GM20431 (cell line): ENCODE measurements around the gene ARL15.
"Not testable (repeated sequence)": the region's sequence is repeated elsewhere in the genome, so short reads cannot be mapped to it uniquely, and the experiment has no call there.

Experiments used
- in situ Hi-C: fragments of 300-500 bp; cut with MseI, MboI; formaldehyde crosslinking; loops from one replicate; pipeline ENCODE4 v1.15.0; 2020; ENCODE audit warnings: low sequenced_read_pairs; ENCODE audit not compliant: unreplicated experiment

The ARL15 gene

DNA sequence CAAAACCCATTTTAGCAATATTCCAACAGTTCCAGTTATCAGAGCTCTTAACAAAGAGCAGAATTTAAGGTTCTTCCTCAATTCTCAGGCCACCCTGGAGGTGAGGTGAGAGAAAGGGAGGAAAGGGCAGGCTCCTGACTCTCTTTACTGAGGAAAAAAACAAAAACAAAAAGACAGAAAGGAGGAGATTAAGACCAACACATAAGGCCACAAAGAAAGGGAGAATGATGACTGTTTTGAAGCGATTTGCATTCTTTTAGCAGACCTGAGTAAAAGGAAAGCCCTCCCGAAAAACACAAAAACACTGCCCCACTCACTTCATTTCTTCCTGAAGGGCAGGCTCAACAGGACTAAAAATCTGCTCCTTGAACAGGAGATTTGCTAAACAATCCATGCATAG lies 300.5 kb downstream of the ARL15 start:
- in situ Hi-C loops: no loop called here

DNA sequence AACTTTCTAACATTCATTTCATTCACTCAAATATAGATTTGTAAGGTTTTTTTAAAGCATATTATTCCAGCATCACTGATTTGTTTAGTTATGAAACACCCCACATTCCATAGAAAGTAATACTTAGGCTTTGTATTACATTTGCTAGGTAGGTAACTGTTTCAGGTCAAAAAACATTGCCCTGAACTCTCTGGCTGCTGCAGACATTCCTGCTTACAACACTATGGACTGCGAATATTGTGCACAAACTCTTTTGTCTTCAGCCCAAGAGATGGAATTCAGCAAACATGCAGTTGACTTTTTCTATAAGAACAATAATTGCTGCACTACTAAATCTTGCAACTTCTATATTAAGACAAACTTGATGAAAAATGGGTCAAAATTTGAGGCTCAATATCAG lies 301.0 kb downstream of the ARL15 start:
- in situ Hi-C loops: no loop called here

DNA sequence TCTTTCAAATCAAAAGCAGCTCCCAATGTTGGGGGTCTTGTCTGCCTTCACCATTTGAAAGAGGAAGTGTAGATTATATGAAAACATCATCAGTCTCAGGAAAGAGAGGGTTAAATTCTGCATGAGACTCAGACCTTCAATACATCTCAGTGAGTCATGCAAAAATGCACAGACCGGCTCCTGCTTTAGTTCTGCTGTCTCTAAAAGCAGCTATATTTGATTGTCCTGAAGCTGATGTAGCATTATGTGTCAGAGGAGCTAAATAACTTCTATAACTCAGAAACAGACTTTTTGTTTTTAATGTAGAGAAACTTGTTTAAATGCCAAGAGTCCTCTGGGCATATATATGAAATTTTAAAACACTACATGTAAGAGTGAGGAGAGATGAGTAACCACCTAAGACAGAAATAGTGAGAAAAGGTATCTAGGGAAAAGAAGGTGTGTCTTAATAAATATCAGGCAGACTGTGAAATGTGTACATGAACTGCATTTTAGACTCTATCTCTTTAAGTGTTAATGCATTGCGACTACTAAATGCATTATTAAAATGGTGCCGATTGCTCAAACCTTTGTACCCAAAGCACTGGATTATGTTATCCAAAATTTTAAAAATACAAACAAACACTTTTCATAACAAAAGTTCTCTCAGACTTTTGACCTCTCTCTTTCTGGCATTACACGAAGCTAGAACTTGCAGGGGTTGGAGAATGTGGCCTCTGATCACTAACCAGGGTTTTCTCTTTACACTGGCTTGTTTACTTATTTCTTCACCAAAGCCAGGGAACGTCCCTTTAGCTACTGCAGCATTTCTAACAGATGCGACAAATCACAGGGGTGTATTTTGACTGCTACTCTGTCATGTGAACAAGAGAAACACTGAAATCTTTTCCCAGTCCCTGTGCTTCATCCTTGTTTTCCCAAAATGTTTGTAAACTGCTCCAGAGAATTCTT lies 302.3 kb downstream of the ARL15 start:
- in situ Hi-C loops: no loop called here

DNA sequence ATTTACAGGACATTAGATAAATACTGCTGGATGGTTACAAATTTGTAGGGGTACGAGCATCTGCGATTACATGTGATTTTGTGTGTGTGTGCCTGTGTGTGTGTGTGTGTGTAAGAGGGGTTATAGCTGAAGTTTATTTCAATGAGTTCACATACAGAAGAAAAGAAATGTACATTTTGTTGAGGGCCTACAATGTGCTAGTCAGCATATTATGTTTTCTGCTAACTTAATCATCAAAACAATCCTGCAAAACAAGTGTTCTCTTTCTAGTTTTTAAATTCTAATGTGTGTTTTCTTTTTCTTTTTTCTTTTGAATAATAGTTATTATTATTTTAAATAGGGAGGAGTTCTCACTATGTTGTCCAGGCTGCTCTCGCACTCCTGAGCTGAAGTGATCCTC lies 305.7 kb downstream of the ARL15 start:
- in situ Hi-C loops: no loop called here

DNA sequence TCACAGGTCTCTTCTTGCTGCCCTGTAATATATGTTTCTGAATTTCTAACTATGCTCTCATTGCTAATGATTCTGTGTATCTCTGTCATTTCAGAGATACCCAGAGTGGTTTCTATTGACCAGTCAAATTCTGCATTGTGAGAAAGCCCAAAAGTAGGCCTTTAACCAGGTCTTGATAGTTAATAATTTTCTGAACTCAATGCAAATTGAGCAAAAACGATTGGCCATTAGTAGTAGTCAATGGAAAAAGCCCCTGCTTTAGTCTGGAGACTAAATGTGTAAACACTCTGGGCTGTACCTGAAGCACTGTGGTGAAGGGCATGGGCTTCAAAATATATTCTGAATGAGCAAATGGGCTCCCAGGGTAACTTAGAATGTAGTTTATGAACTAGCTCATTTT lies 307.6 kb downstream of the ARL15 start:
- in situ Hi-C loops: no loop called here

DNA sequence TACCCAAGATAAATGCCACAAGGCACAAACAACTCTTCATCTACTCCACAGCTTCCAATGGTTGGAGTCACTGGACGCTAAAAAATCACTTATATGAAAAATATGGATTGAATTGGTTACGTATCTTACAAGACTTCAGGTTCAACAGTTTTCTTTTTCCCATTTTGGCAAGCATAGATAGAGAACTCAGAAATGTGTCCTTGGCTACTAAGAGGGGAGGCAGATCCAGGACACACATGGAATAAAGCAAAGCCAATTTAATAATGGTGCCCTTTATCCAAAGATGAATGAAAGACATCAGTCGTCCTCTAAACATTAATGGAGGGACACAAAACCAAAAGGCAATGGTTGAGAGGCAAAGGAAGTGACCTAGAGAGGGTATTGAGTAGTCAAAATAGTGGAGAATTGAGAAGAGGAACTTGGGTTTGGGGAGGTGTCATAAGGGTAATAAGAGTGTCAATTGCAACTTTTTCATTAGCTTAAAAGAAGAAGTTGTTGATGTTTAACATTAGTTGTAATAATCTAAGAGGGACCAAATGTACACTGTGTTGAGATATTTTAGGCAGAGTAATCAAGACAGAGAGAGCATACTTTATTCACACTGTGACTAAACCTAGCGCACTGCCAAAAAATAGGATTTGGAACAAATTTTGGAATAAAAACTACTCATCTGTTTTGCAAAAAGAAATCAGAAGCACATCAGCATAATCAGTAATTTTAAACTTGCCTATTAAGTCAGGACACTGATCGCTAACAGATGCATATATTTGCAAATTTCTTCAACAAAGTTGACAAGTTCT lies 308.2 kb downstream of the ARL15 start:
- in situ Hi-C loops: no loop called here

DNA sequence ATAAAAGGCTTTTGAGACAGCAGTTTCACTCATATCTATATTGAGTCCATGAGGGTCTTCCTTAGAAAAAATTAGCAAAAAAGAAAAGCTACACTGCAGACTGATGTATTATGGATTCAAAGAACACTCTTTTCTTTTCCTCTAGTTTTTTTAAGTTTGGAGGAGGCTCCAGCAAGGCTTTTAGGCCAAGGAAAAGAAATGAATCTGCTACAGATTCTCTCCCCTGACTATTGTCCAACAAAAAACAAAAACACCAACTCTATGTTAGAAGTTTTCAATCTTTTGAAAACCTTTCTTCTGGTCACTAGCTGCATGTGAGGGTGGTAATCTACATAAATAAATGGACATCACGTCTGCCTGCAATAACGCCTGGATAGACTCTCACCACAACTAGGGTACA lies 310.4 kb downstream of the ARL15 start:
- in situ Hi-C loops: no loop called here

DNA sequence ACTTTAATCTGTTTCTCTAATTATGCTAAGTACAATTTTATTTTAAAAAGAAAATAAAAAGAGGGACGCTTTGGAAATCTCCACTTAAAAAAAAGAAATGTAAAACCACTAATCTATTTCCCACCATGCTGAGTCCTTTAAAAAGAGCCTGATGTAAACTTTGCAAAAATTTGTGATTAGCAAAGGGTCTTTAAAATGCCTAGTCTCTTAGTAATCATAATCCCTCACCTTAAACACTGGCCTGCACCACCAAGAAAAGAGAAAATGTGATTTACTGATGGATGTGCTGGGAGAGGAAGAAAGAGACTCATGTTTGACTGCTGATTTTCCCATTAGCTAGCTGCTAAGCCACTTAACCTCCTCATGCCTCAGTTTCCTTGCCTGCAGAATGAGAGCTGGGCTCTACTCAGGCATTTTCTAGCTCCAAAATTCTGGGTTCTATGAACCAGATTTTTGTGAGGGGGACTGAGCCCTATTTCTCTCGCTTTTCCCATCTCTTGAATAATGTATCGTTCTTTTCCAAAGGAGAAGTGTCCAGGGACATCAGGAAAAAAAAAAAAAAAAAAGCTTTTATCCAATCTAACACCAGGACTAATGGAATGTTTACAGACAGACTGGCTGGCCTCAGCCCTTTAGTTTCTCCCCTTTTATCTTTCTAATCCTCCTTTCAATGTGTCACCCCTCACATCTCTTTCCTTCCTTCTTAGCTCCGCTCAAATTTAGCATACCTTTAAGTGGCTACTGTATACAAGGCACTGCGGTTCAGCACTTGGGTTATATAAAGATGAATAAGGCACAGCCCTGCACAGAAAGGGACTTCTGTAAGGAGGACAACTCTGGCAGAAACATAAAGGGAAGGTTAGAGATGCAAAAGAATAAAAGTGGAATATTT lies 312.4 kb downstream of the ARL15 start:
- in situ Hi-C loops: no loop called here

DNA sequence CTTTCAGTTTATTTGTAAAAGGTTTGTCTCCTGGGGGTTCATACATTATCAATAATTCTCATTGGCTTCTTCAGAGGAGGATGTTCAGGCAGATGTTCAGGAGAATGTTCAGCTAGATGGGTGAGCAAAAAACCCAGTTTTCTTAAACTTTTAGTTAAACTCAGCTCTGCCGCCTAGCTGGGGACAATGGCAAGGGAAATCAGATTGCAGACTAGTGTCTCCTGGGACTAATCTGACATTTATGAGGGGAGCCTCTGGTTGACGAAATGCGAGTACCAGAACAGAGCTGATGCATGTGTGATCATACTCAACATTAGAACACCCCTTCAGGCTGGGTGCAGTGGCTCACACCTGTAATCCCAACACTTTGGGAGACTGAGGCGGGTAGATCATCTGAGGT lies 314.4 kb downstream of the ARL15 start:
- in situ Hi-C loops: no loop called here

DNA sequence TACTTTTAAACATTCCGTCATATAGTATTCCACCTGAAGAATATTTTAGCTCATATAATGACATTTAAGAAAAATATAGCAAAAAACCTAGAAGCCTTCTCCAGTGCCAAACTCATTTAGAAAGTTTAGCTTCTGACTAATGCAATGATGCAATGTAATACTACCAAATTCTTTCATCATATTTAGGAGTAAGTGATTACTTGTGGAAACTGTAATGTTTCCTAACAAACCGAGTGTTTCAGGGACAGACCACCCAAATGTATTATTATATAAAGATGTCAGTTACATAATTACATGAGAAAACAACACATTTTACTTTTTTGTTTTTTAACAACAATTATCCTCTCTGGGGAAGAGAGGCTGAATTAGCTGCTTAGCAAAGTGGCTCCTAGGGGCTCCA lies 316.2 kb downstream of the ARL15 start:
- in situ Hi-C loops: no loop called here

DNA sequence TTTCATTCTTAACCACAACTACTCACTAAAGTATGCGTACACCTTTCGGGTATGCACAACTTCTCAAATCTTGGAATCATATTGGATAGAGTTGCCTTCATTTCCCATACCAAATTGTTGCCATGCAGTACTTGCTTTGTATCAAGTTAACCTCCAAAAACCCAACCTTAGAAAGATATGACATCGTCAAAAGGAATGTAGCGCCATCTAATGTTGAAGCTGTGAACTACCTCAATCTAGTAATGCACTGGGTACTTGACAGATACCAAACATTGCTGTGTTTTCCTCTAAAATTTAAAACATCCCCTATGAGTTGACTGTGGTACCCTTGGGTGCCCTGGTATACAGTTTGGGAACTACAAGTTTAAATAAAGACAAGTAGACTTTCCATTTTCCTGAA lies 318.4 kb downstream of the ARL15 start:
- in situ Hi-C loops: no loop called here

DNA sequence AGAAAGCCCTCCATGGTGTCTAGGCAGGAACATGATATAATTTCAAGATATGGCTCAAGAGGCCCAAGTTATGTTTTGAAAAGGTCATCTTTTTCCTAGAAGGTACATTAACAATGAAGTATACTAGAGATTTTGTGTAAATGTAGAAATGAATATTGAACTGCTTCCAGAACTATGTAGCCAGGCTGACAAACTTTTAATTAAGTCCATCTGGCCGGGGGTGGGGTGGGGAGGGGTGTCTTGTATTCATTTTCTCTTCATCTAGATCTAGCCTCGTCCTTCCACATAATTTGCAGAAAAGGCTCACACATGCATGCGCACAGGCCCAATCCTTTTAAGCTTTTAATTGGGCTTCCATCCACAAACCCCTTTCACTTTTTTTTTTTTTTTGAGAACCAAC lies 323.3 kb downstream of the ARL15 start:
- in situ Hi-C loops: no loop called here

DNA sequence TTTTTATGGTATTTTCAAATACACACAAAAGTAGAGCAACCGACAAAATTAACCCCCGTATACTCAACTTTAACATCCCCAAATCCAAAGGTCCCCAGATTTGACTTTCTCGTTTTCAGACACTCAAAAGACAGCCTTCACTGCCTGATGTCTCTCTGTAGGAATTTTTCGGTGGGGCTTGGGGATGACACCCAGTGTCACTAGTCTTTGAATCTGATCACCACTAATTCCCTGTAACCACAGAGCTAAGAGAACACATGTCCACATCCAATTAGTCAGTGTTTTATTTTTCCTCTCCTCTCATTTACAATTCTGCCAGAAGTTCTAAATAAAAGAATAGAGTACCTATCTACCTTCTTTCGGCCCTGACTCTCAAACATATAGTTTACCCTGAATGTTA lies 324.6 kb downstream of the ARL15 start:
- in situ Hi-C loops: no loop called here

DNA sequence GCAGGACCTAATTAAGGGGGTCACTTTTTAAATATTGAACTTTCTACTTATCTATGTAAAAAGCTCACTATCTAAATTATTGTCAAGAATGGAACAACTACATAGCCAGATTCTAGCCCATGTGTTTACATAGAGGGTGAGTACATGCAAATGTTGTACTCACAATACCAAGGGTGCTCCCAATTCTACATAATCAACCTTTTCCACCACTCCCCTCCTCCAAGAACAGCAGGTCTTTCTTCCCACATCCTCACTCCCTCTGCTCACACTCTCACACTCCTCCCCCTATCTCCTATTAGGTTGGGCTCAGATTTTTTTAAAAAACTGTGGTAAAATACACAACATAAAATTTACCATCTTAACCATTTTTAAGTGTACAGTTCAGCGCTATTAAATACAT lies 325.4 kb downstream of the ARL15 start:
- in situ Hi-C loops: no loop called here

DNA sequence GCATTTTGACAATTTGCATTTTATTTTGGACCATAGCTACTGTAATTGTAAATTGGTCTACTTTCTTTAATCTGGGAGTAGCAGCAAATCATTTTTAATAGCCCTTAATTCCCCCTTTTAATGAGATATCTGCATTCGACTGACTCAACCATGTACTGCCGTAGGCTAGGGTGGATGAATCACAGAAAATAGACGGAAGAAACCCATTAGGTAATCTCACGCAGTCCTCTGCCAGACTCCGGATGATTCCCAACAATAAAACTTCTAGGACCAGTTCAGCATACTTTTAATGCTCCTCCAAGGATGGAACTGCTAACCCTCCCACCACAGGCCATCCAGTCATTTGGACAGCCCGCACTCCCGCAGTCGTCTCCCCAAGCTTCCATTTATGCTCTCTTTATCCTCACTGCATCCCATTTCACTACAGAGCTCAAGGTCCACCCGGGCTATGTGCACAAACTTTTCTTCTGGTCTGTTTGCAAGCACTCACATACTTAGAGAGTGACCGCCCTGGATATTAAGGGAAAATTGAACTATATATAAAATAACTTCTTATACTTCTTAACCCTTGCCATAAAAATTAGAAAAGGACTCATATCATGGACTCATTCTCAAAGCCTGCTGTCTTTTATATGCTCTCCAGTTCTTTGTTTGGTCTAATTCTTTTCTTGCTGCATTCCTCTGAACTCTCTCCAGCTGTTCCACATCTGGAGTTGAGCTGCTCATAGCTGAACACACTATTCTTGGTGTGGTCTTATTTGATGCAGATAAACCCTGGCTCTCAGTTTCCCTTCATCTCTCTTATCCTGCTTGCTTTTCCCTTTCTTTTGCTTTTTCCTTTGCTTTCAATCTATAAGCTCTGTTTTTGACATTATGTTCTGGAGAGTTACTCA lies 326.6 kb downstream of the ARL15 start:
- in situ Hi-C loops: no loop called here

DNA sequence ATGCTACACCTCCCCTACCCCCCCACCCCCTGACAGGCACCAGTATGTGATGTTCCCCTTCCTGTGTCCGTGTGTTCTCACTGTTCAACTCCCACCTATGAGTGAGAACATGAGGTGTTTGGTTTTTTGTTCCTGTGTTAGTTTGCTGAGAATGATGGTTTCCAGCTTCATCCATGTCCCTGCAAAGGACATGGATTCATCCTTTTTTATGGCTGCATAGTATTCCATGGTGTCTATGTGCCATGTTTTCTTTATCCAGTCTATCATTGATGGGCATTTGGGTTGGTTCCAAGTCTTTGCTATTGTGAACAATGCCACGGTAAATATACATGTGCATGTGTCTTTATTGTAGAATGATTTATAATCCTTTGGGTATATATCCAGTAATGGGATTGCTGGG lies 328.1 kb downstream of the ARL15 start:
- in situ Hi-C loops: not testable (repeated sequence)

DNA sequence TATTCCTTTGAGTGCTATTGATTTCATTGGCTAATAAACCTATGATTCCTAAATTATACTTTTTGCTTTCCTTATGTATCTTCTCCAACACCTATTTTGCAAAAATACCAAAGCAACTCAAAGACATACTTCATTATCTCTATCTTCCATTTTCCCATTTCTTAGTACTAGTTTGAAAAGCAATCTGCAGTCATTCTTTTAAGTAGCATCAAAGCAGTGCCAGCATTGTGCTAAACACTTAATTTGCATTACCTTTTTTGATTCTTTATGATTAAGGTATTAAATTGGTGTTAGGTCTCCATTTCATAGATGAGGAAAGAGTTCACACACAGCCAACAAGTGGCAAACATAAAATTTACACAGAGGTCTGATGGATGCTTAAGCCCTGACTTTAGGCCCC lies 330.3 kb downstream of the ARL15 start:
- in situ Hi-C loops: no loop called here

DNA sequence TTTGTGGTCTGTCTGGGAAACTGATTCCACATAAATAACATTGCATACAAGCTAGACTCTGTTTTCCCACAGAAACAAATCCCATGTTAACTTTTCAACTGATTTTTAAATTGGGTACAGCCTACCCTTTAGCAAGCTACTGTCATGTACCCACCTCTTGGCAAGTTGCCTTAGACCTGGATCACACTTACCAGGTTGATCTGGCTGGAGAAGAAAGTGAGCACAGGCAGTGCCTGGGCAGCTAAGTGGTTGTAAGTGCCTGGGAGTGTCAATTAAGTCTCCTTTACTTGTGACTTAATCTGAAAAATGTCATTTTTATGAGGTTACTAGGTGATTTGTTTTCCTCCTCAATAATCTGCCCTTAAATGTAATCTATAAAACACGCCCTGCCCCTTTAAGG lies 336.4 kb downstream of the ARL15 start:
- in situ Hi-C loops: no loop called here

DNA sequence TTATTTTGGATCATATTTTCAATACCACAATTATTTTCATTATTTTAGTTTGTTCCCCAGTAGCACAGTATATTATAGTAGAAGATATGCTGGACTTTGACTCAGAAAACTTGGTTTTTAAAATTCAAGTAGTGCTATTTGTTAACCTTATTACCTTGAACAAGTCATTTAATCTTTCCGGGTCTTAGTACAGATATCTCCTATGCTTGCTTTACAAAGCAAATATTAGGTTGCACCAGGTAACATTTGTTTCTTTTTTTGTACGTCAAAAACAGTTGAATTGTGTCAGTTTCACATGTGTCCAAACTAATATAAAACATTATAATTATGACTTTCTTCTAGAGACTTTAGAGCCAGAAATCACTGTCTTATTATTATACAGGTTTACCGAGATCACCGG lies 338.1 kb downstream of the ARL15 start:
- in situ Hi-C loops: no loop called here
